ENCODE results near the gene CCDC34.

GRCh38 chr11:27290261-27291050 lies 72.6 kb downstream of the CCDC34 start:
- no peak for TF ChIP-seq CTCF (IDR thresholded peaks at IDR 0.05)
- TF ChIP-seq POLR2A (IDR thresholded peaks at IDR 0.05), result no peak

All from esophagus squamous epithelium (tissue), 4 donors.